HG03457 (cell line): ENCODE results near the gene GPR83.
"Not testable (repeated sequence)": the region's sequence is repeated elsewhere in the genome, so short reads cannot be mapped to it uniquely, and the experiment has no call there.

Source experiments
- ATAC-seq: cut with Tn5 transposase; IDR thresholded peaks from one replicate; pipeline ENCODE4 v1.9.1; 2021; ENCODE audit warnings: moderate number of reproducible peaks; ENCODE audit not compliant: unreplicated experiment

GPR83 gene

GRCh38 chr11:94376841-94377240, 24.4 kb downstream of the GPR83 start:
- no peak for ATAC-seq

GRCh38 chr11:94370576-94370975, 30.6 kb downstream of the GPR83 start:
- not testable (repeated sequence) for ATAC-seq

GRCh38 chr11:94350850-94351563, 50.2 kb downstream of the GPR83 start:
- not testable (repeated sequence) for ATAC-seq

GRCh38 chr11:94346311-94346710, 54.9 kb downstream of the GPR83 start:
- ATAC-seq, result not testable (repeated sequence)

- ATAC-seq, result no peak
These were observed 57.7 kb downstream of the GPR83 start for GRCh38 chr11:94343495-94343894.

GRCh38 chr11:94342250-94342649, 59.0 kb downstream of the GPR83 start:
- no peak for ATAC-seq

GRCh38 chr11:94338651-94339050, 62.6 kb downstream of the GPR83 start:
- no peak for ATAC-seq

GRCh38 chr11:94336033-94336432, 65.2 kb downstream of the GPR83 start:
- no peak for ATAC-seq

GRCh38 chr11:94332814-94333213, 68.4 kb downstream of the GPR83 start:
- ATAC-seq, result no peak

GRCh38 chr11:94330789-94331188, 70.4 kb downstream of the GPR83 start:
- no peak for ATAC-seq

GRCh38 chr11:94329501-94329900, 71.7 kb downstream of the GPR83 start:
- no peak for ATAC-seq

- no peak for ATAC-seq
These were observed 72.6 kb downstream of the GPR83 start for GRCh38 chr11:94328587-94329080.
